Measurements from ENCODE around the gene ZBP1.

The ZBP1 gene

DNA sequence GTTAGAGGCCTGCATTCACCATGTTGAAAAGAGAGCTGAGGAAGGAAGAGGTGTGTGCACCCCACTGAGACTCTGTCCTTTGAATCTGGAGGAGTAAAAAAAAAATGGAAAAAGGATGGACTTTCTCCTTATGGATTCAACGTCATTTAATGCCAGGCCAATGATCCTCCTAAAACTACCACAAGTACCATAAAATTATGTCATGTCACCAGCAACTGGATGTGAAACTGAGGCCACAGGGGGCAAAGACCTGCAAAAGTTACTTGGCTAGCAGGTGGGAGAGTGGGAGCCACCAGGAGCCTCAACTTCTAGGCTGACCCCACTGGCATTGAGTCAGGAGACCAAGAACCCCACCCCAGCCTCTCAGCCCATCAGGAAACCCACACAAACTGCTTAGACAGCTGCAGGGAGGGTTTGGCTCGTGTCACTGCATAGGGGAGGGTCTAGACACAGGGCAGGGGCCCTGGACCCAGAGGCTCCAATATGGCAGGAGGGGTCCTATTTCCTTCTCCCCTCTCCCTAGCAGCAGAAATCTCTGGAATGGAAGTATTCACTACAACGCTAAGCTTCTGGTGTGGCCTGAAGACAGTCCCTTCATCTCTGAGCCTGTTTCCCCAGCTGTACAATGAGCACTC lies 48.3 kb downstream of the ZBP1 start:
- Histone ChIP-seq H3K36me3 (no peaks in the 10 kb centered on the region), H3K4me1 (peaks cover 0 to 19% (median 12%) of the 10 kb centered on the region in 10 experiments; a peak in 12 of 20 replicates), H3K9ac (no peak overlapping the region), H3K27ac (no peak overlapping the region), H4K20me1 (no peaks in the 10 kb centered on the region), H3K9me3 (replicated peaks in 1 of 11) (peaks cover 0 to 8% (median 0%) of the 10 kb centered on the region in 11 experiments; a peak in 4 of 22 replicates), H3K27me3 (no peaks in the 10 kb centered on the region; a peak in 1 of 22 replicates), H3K4me3 (no peak overlapping the region), H3K4me2 (no peak overlapping the region)
- no peak for TF ChIP-seq Cebpa-rat (IDR thresholded peaks at IDR 0.05)

DNA sequence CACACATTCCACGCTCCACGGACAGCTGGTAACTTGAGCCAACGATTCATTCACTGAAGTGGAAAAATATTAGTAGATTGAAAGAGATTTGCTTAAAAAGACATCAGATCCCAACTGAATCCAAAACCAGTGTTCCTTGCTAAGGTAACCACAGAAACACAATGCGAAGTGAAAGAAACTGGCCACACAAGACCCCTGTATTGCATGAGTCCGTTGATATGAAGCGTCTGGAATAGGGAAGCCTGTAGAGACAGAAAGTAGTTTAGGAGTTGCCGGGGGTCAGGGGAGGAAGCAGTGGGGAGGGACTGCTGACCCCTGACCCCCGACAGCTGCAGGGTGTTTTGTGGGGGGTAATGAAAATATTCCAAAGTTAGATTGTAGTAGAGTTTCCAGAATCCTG lies 49.3 kb downstream of the ZBP1 start:
- Histone ChIP-seq H3K4me3 (no peak overlapping the region), H4K20me1 (no peaks in the 10 kb centered on the region), H3K9me3 (replicated peaks in 1 of 11) (peaks cover 0 to 5% (median 0%) of the 10 kb centered on the region in 11 experiments; a peak in 4 of 22 replicates), H3K4me1 (peaks cover 0 to 19% (median 12%) of the 10 kb centered on the region in 10 experiments; a peak in 12 of 20 replicates), H3K36me3 (no peaks in the 10 kb centered on the region), H3K27me3 (no peaks in the 10 kb centered on the region), H3K27ac (no peak overlapping the region), H3K9ac (no peak overlapping the region), H3K4me2 (no peak overlapping the region)
- TF ChIP-seq Cebpa-rat (IDR thresholded peaks at IDR 0.05): no peak

GRCh38 chr20:57570145-57570850 lies 49.9 kb downstream of the ZBP1 start:
- Histone ChIP-seq H3K4me3 (no peak overlapping the region), H3K36me3 (no peaks in the 10 kb centered on the region), H4K20me1 (no peaks in the 10 kb centered on the region), H3K4me1 (peaks cover 0 to 19% (median 12%) of the 10 kb centered on the region in 10 experiments; a peak in 12 of 20 replicates), H3K4me2 (no peak overlapping the region), H3K9ac (no peak overlapping the region), H3K27me3 (no peaks in the 10 kb centered on the region), H3K9me3 (replicated peaks in 1 of 11) (no peaks in the 10 kb centered on the region), H3K27ac (no peak overlapping the region)
- TF ChIP-seq Cebpa-rat (IDR thresholded peaks at IDR 0.05): no peak

DNA sequence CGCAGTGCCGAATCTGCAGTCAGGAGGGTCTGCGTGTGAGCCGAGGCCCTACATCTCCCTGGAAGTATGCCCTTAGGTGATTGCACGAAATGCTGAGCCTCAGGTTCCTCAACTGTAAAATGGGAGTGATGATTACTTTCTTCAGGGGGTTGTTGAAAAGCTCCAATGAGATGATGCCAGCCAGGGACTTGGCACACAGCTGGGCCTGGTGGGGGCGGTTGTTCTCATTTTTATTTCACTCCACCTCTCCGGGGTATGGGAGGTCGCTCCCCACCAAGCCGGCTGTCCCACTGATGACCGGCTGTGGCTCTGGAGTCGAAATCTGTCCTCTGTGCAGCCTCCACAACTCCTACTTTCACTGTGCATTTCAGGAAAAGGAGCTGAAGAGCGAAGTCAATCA lies 51.3 kb downstream of the ZBP1 start:
- Histone ChIP-seq H3K4me2 (no peak overlapping the region), H3K27ac (no peak overlapping the region), H3K4me3 (no peak overlapping the region), H4K20me1 (no peaks in the 10 kb centered on the region), H3K4me1 (peaks cover 0 to 12% (median 10%) of the 10 kb centered on the region in 10 experiments; a peak in 12 of 20 replicates), H3K27me3 (no peaks in the 10 kb centered on the region), H3K36me3 (no peaks in the 10 kb centered on the region), H3K9me3 (replicated peaks in 1 of 11) (no peaks in the 10 kb centered on the region), H3K9ac (no peak overlapping the region)
- no peak for TF ChIP-seq Cebpa-rat (IDR thresholded peaks at IDR 0.05)

DNA sequence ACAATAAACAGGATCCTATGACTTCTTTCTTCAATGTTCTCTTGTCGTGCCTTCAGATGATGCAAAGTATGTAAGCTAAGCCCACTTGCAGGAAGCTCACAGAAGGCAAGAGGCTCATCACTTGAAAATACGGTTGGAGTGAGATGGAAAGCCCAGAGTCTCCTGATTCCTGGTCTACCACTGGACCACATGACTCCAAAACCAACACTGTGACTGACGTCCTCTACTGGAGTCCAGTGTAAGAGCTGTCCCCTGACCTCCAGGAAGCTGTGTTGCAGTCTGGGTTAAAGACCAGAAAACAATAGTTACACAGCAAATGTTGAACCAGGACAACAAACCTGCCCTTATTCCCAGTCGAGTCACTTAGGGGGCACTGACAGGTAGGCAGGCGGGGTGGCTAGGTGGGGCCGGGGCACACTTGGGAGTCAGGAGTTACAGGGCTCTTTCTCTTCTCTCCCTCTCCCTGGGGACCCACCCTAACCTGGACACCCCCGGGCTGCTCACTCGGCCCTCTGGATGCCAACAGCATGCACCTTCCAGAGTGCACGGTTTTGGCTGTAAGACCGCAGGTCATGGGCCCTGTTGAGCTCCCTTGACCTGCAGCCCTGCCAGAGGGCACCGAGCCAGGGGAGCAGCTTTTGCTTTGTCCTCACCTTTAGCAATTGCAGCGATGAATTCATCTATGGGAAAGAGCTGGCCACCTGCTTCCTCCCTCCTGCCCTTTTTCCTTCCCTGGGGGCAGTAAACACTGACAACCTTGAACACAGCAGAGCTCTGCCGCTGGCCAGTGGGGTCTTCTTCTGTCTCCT lies 51.9 kb downstream of the ZBP1 start:
- Histone ChIP-seq H4K20me1 (no peaks in the 10 kb centered on the region), H3K4me1 (peaks cover 0 to 5% (median 3%) of the 10 kb centered on the region in 10 experiments; a peak in 12 of 20 replicates), H3K27ac (no peak overlapping the region), H3K9me3 (replicated peaks in 1 of 11) (peaks cover 0 to 4% (median 0%) of the 10 kb centered on the region in 11 experiments; a peak in 1 of 22 replicates), H3K9ac (no peak overlapping the region), H3K4me3 (no peak overlapping the region), H3K27me3 (no peaks in the 10 kb centered on the region), H3K4me2 (no peak overlapping the region), H3K36me3 (no peaks in the 10 kb centered on the region)
- TF ChIP-seq Cebpa-rat (IDR thresholded peaks at IDR 0.05): no peak

- Histone ChIP-seq H3K4me3 (no peak overlapping the region), H3K4me2 (no peak overlapping the region), H3K27ac (no peak overlapping the region), H3K36me3 (no peaks in the 10 kb centered on the region), H3K9ac (no peak overlapping the region), H3K27me3 (no peaks in the 10 kb centered on the region), H4K20me1 (no peaks in the 10 kb centered on the region), H3K9me3 (replicated peaks in 1 of 11) (peaks cover 0 to 9% (median 4%) of the 10 kb centered on the region in 11 experiments; a peak in 2 of 22 replicates), H3K4me1 (no peaks in the 10 kb centered on the region)
- TF ChIP-seq Cebpa-rat (IDR thresholded peaks at IDR 0.05): no peak
Measured at GRCh38 chr20:57567471-57568079, 52.7 kb downstream of the ZBP1 start.

DNA sequence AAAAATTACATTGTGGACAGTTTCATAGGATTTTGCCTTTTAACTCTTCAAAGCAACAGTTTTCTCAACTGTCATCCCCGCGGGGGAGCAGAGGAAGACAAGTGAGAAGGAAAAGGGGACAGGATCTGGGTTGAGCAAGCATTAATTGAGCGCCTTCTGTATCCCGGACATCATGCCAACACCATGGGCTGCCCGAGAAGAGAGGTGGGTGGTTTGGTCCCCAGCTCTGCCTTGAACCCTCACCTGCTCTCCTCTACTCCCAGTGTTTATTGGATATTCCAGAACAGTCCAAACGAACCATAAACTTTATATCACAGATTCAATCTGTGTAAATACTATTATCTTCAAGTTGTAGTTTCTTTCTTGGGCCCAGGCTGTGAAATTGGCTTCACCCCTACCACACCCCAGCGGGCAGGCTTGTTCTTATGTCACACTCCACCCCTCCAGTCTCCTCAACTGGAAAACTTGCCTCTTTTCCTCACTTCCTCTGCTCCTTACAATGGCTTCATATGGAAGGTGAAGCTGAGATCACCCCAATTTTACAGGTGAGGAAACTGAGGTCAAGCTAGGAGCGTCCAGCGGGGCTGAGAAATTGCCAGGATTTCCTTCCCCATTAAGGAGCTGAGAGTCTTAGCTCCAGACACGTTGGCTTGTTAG lies 53.3 kb downstream of the ZBP1 start:
- TF ChIP-seq Cebpa-rat (IDR thresholded peaks at IDR 0.05): no peak
- Histone ChIP-seq H3K27me3 (no peaks in the 10 kb centered on the region), H4K20me1 (no peaks in the 10 kb centered on the region), H3K27ac (no peak overlapping the region), H3K4me2 (no peak overlapping the region), H3K4me1 (peaks cover 0 to 2% (median 0%) of the 10 kb centered on the region in 10 experiments; a peak in 6 of 20 replicates), H3K36me3 (no peaks in the 10 kb centered on the region), H3K9me3 (replicated peaks in 1 of 11) (peaks cover 0 to 9% (median 4%) of the 10 kb centered on the region in 11 experiments; a peak in 2 of 22 replicates), H3K4me3 (no peak overlapping the region), H3K9ac (no peak overlapping the region)

DNA sequence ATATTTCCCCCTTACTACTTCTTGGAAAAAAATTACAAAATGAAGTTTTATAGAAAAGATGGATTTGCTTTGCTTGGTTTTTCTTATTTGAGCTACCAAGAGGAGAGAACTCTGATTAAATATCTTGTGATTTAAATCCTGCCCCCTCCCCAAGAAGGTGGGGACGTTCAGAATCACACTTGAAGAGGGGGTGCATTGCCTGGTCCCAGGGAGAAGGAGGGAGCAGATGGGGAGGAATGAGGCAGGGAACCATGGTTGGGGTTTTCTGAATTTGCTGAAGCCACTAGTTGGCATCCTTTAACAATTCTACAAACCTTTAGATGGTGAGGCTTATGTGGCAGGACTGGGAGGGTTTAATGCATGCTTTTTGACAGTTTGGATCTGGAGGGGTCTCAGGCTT lies 53.8 kb downstream of the ZBP1 start:
- H3K4me1 ChIP-seq: peaks cover 0 to 8% (median 0%) of the 10 kb centered on the region in 10 experiments; a peak in 6 of 20 replicates
- H4K20me1 ChIP-seq: no peaks in the 10 kb centered on the region
- no peaks in the 10 kb centered on the region for H3K27me3 ChIP-seq

More for the DNA sequence above, 53.8 kb downstream of the ZBP1 start:
- Histone ChIP-seq H3K27ac (no peak overlapping the region), H3K4me3 (no peak overlapping the region), H3K9me3 (replicated peaks in 1 of 11) (peaks cover 0 to 9% (median 4%) of the 10 kb centered on the region in 11 experiments; a peak in 2 of 22 replicates), H3K36me3 (no peaks in the 10 kb centered on the region), H3K9ac (no peak overlapping the region), H3K4me2 (no peak overlapping the region)
- no peak for TF ChIP-seq Cebpa-rat (IDR thresholded peaks at IDR 0.05)

Data from BLaER1 treated with 17β-estradiol and CSF1 and Interleukin-3, amounts not matched to agents 10 nM and 100 nM (cell line).